HCT116 (cell line): Measurements from ENCODE around the gene CCDC117.

Experiments
- CEBPB ChIP-seq: IDR thresholded peaks from 2 replicates; pipeline ENCODE4 v1.6.1; 2012; ENCODE audit warnings: low read depth
- CTCF ChIP-seq, 3 experiments: fragments of 200-600 bp in 1 of 3; sonication (generic) in 1 of 3; IDR thresholded peaks in 2 of 3; conservative IDR thresholded peaks in 1 of 3; 2 replicates each; pipeline ENCODE4 v1.5.1; 2012 to 2017; ENCODE audit warnings: low read depth in 2 of 3, low read length in 2 of 3, antibody characterized with exemption in 1 of 3, borderline replicate concordance in 1 of 3, control low read depth in 1 of 3, mild to moderate bottlenecking in 1 of 3, mixed read lengths in 1 of 3, mixed run types in 1 of 3, moderate library complexity in 1 of 3; ENCODE audit not compliant: insufficient read depth in 1 of 3
- EGR1 ChIP-seq: IDR thresholded peaks from 2 replicates; pipeline ENCODE4 v1.6.1; 2012; ENCODE audit warnings: low read depth
- EZH2 ChIP-seq: fragments of 200-600 bp; sonication (generic); IDR thresholded peaks from 2 replicates; pipeline ENCODE4 v1.6.1; 2017; ENCODE audit warnings: antibody characterized with exemption, mixed run types
- EZH2phosphoT487 ChIP-seq: fragments of 200-600 bp; IDR thresholded peaks from 2 replicates; pipeline ENCODE4 v1.6.1; 2018; ENCODE audit warnings: antibody characterized with exemption, borderline replicate concordance
- MAX ChIP-seq: IDR thresholded peaks from 2 replicates; pipeline ENCODE4 v1.6.1; 2012
- POLR2A ChIP-seq: IDR thresholded peaks from 2 replicates; pipeline ENCODE4 v1.7.0; 2011; ENCODE audit warnings: borderline replicate concordance; ENCODE audit not compliant: insufficient read depth, insufficient read length; ENCODE audit errors: extremely low read depth
- POLR2AphosphoS5 ChIP-seq: IDR thresholded peaks from 2 replicates; pipeline ENCODE4 v1.6.1; 2011; ENCODE audit warnings: mild to moderate bottlenecking, low read depth, low read length, moderate library complexity
- REST ChIP-seq: IDR thresholded peaks from 2 replicates; pipeline ENCODE4 v1.6.1; 2012; ENCODE audit warnings: low read depth
- SIN3A ChIP-seq: IDR thresholded peaks from 2 replicates; pipeline ENCODE4 v1.6.1; 2012; ENCODE audit warnings: low read depth
- ZFX ChIP-seq: fragments of 450-650 bp; IDR thresholded peaks from 2 replicates; pipeline ENCODE4 v1.6.1; 2017
- ZNF274 ChIP-seq: fragments of 200-500 bp; sonication (Bioruptor generic); IDR thresholded peaks from 2 replicates; pipeline ENCODE4 v1.6.1; 2014; ENCODE audit warnings: mild to moderate bottlenecking, low read depth, low read length, inconsistent platforms

GRCh38 chr22:28815729-28816128, 43.2 kb downstream of the CCDC117 start:
- TF ChIP-seq EGR1 (no peak), MAX (no peak), EZH2 (no peak), EZH2phosphoT487 (no peak), CTCF (IDR thresholded peaks at IDR 0.05 in 2 of 3, conservative IDR thresholded peaks at IDR 0.05 in 1 of 3; ENCODE audit: borderline replicate concordance in 1 of 3, insufficient read depth in 1 of 3, low read depth in 2 of 3, low read length in 2 of 3) (no peak), POLR2AphosphoS5 (no peak), REST (no peak), POLR2A (no peak), ZNF274 (no peak), SIN3A (no peak), CEBPB (no peak), ZFX (no peak)
